Loucy (cell line): Measurements from ENCODE around the gene NFE2.
A peak's percentile ranks its signal among the peaks of the same experiment; 100 is the strongest.

Experiments used
- H2AFZ ChIP-seq: fragments of 200-600 bp; sonication (generic); 2 replicates; pipeline ENCODE4 v1.6.0; 2016; ENCODE audit warnings: antibody characterized with exemption, mild to moderate bottlenecking, low read length, moderate library complexity
- H3F3A ChIP-seq: fragments of 200-600 bp; 2 replicates; pipeline ENCODE4 v1.6.0; 2016; ENCODE audit warnings: antibody characterized with exemption, low read depth, mild to moderate bottlenecking
- H3K27me3 ChIP-seq: fragments of 200-600 bp; sonication (generic); 2 replicates; pipeline ENCODE4 v1.6.1; 2014; ENCODE audit warnings: low read length, mild to moderate bottlenecking; ENCODE audit not compliant: insufficient read depth, poor library complexity, severe bottlenecking
- H3K36me3 ChIP-seq: fragments of 200-600 bp; sonication (generic); 2 replicates; pipeline ENCODE4 v1.6.1; 2016; ENCODE audit warnings: low read length; ENCODE audit not compliant: insufficient read depth
- H3K4me1 ChIP-seq: fragments of 200-600 bp; sonication (generic); 2 replicates; pipeline ENCODE4 v1.5.1; 2014; ENCODE audit warnings: low read length, mild to moderate bottlenecking; ENCODE audit not compliant: insufficient read depth, poor library complexity, severe bottlenecking
- H3K4me2 ChIP-seq: fragments of 200-600 bp; sonication (generic); 2 replicates; pipeline ENCODE4 v1.6.0; 2014; ENCODE audit warnings: antibody characterized with exemption, low read length, low read depth, mild to moderate bottlenecking; ENCODE audit not compliant: poor library complexity, severe bottlenecking
- H3K4me3 ChIP-seq: fragments of 200-600 bp; sonication (generic); 2 replicates; pipeline ENCODE4 v1.5.1; 2014; ENCODE audit warnings: low read length, mild to moderate bottlenecking, mixed read lengths; ENCODE audit not compliant: poor library complexity, severe bottlenecking
- H3K79me2 ChIP-seq: fragments of 200-600 bp; sonication (generic); 2 replicates; pipeline ENCODE4 v1.6.1; 2014; ENCODE audit warnings: low read length; ENCODE audit not compliant: insufficient read depth
- H3K9ac ChIP-seq: fragments of 200-600 bp; sonication (generic); 2 replicates; pipeline ENCODE4 v1.6.0; 2014; ENCODE audit warnings: mild to moderate bottlenecking, low read depth, low read length, moderate library complexity; ENCODE audit not compliant: poor library complexity, severe bottlenecking
- H3K9me2 ChIP-seq: fragments of 200-600 bp; sonication (generic); replicated peaks from 2 replicates; pipeline ENCODE4 v1.6.1; 2016; ENCODE audit warnings: low read depth, low read length, mixed read lengths
- H3K9me3 ChIP-seq: fragments of 200-600 bp; sonication (generic); 2 replicates; pipeline ENCODE4 v1.6.1; 2014; ENCODE audit warnings: mild to moderate bottlenecking, antibody characterized with exemption, low read length, low read depth; ENCODE audit not compliant: insufficient read depth
- H4K20me1 ChIP-seq: fragments of 200-600 bp; sonication (generic); 2 replicates; pipeline ENCODE4 v1.6.0; 2014; ENCODE audit warnings: antibody characterized with exemption, low read length, mild to moderate bottlenecking; ENCODE audit not compliant: insufficient read depth, poor library complexity, severe bottlenecking
- EZH2phosphoT487 ChIP-seq: fragments of 200-600 bp; IDR thresholded peaks from 2 replicates; pipeline ENCODE4 v1.6.1; 2018; ENCODE audit warnings: antibody characterized with exemption, mild to moderate bottlenecking, moderate library complexity, borderline replicate concordance
- TF ChIP-seq, protein P1 (sequence below): fragments of 200-600 bp; sonication (generic); conservative IDR thresholded peaks from 2 replicates; pipeline ENCODE4 v1.5.1; 2014; ENCODE audit warnings: mild to moderate bottlenecking, antibody characterized with exemption, low read length

NFE2 gene

GRCh38 chr12:54331461-54331860 is 30.6 kb upstream of the NFE2 start:
- Histone ChIP-seq H2AFZ (no peak overlapping the region), H3K9ac (no peak overlapping the region), H3K27me3 (no peaks in the 10 kb centered on the region), H4K20me1 (no peaks in the 10 kb centered on the region), H3K9me2 (no peaks in the 10 kb centered on the region), H3K4me1 (peaks cover 20% of the 10 kb centered on the region), H3K9me3 (no peaks in the 10 kb centered on the region), H3K4me2 (no peak overlapping the region), H3K4me3 (no peak overlapping the region), H3K36me3 (no peaks in the 10 kb centered on the region), H3F3A (no peaks in the 10 kb centered on the region), H3K79me2 (peaks cover 38% of the 10 kb centered on the region)
- TF ChIP-seq EZH2phosphoT487: no peak
- TF ChIP-seq, protein P1, sequence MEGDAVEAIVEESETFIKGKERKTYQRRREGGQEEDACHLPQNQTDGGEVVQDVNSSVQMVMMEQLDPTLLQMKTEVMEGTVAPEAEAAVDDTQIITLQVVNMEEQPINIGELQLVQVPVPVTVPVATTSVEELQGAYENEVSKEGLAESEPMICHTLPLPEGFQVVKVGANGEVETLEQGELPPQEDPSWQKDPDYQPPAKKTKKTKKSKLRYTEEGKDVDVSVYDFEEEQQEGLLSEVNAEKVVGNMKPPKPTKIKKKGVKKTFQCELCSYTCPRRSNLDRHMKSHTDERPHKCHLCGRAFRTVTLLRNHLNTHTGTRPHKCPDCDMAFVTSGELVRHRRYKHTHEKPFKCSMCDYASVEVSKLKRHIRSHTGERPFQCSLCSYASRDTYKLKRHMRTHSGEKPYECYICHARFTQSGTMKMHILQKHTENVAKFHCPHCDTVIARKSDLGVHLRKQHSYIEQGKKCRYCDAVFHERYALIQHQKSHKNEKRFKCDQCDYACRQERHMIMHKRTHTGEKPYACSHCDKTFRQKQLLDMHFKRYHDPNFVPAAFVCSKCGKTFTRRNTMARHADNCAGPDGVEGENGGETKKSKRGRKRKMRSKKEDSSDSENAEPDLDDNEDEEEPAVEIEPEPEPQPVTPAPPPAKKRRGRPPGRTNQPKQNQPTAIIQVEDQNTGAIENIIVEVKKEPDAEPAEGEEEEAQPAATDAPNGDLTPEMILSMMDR: no peak

DNA sequence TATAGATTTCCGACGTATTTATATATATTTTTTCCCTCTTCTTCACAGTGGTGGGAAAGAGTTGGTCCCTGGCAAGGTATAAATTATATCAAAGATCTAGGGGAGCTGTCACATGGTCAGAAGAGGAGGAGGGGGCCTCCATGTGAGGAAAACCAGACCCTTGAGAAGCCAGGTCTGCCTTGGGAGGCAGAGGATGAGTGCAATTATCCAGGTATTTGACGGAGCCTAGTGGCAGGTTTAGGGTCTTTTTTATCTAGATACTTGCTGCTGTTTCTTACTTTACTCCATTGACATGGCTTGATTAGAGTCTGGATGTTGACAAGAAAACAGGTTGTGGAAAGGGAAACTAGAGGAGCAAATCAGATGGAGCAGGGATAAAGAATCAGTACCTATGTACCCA is 29.6 kb upstream of the NFE2 start:
- Histone ChIP-seq H3K4me1 (peaks cover 21% of the 10 kb centered on the region), H4K20me1 (no peaks in the 10 kb centered on the region), H3K36me3 (no peaks in the 10 kb centered on the region), H2AFZ (no peak overlapping the region), H3K9me3 (no peaks in the 10 kb centered on the region), H3K4me2 (no peak overlapping the region), H3K4me3 (no peak overlapping the region), H3K79me2 (peaks cover 42% of the 10 kb centered on the region), H3K9me2 (no peaks in the 10 kb centered on the region), H3K27me3 (no peaks in the 10 kb centered on the region), H3F3A (no peaks in the 10 kb centered on the region), H3K9ac (peak overlapping the region; percentile 2)
- TF ChIP-seq, protein P1: no peak
- no peak for TF ChIP-seq EZH2phosphoT487

DNA sequence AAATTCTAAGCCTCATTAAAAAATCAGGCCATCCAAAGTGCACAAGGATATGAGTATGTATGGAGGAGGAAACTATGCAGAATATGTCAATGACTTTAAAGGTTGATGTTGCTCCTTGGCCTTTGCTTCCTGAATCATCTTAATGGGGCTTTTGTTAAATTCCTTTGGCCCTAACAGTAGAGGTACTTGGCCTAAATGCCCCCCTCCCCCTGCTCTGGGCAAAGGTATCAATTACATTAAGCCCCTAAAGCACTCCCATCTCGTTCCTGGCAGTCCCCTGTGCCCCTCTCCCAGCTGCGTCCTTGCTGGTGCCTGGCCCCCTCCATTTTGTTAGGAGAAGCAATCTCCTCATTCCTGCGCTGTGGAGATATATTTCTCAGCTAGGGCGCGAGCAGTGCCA is 28.9 kb upstream of the NFE2 start:
- Histone ChIP-seq H3K9ac (peak overlapping the region; percentile 2), H3F3A (no peaks in the 10 kb centered on the region), H3K27me3 (no peaks in the 10 kb centered on the region), H3K9me3 (no peaks in the 10 kb centered on the region), H2AFZ (no peak overlapping the region), H4K20me1 (no peaks in the 10 kb centered on the region), H3K79me2 (peaks cover 46% of the 10 kb centered on the region), H3K36me3 (no peaks in the 10 kb centered on the region), H3K4me3 (no peak overlapping the region), H3K4me1 (peaks cover 15% of the 10 kb centered on the region), H3K9me2 (no peaks in the 10 kb centered on the region), H3K4me2 (no peak overlapping the region)
- TF ChIP-seq, protein P1: no peak
- no peak for TF ChIP-seq EZH2phosphoT487
